GM12874 (cell line): ENCODE results near the gene COLEC12.

Experiments
- TF ChIP-seq, protein P1 (sequence below): IDR thresholded peaks from 2 replicates; pipeline ENCODE4 v1.5.1; 2011; ENCODE audit warnings: low read depth, mild to moderate bottlenecking, control low read depth, low read length, moderate library complexity; ENCODE audit not compliant: insufficient read depth

Gene COLEC12

DNA sequence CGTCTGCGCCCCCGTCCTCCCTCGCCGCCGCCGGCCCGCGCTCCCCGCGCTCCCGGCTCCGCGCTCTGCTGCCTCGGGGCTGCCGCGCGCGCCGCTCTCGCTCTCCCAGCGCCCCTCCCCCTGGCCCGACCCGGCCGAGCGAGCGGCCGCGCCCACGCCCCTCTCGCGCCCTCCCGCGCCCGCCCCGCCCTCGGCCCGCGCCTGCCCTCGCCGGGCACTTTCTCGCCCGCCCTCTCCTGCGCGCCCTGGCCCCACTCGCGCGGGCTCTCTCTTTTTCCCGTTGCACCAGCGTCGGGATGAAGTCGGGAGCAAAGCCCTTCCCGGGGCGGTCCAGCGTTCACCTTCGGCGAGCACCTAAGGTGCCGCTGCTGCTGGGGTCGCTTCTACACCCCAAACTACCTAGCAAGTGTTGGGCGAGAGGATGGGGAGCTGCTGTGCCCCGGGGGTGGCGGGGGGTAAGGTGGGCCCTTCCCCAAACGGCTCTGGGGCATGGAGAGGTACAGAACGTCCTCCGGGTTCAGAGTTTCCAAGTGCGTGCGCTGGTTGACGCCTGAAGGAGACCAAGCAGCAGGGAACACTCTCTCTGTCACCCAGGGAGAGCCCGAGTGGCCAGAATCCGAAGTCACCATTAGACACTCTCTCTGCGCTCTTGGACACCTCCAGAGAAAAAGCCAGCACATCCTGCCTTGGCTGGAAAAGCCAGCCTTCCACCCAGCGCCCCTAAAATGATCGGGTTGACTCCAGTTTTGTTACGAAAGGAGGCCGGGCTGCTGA, at the start of gene COLEC12:
Gene COLEC12 (minus strand): TSS at position 70 of the 774 bp plus-strand sequence. CDS start 187 bp downstream, outside the sequence.
- TF ChIP-seq, protein P1, sequence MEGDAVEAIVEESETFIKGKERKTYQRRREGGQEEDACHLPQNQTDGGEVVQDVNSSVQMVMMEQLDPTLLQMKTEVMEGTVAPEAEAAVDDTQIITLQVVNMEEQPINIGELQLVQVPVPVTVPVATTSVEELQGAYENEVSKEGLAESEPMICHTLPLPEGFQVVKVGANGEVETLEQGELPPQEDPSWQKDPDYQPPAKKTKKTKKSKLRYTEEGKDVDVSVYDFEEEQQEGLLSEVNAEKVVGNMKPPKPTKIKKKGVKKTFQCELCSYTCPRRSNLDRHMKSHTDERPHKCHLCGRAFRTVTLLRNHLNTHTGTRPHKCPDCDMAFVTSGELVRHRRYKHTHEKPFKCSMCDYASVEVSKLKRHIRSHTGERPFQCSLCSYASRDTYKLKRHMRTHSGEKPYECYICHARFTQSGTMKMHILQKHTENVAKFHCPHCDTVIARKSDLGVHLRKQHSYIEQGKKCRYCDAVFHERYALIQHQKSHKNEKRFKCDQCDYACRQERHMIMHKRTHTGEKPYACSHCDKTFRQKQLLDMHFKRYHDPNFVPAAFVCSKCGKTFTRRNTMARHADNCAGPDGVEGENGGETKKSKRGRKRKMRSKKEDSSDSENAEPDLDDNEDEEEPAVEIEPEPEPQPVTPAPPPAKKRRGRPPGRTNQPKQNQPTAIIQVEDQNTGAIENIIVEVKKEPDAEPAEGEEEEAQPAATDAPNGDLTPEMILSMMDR, result no peak

DNA sequence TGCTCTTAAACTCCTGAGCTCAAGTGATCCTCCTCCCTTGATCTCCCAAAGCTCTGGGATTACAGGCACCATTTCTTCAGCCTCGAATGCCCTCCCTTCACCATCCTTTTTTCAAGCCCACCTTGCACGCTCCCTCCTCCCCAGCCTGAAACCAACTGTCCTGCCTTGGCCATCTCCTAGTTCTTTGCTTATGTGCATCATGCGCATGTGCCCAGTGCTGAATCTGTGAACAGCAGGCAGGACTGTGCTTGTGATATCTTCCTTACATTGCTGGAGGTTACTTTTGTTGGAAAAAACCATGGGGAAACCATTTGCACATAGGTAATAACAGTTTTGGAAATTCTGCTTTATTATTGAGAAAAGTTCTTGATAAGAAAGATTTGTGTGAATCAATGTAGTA, 49.5 kb upstream of the COLEC12 start:
- TF ChIP-seq, protein P1, result no peak

DNA sequence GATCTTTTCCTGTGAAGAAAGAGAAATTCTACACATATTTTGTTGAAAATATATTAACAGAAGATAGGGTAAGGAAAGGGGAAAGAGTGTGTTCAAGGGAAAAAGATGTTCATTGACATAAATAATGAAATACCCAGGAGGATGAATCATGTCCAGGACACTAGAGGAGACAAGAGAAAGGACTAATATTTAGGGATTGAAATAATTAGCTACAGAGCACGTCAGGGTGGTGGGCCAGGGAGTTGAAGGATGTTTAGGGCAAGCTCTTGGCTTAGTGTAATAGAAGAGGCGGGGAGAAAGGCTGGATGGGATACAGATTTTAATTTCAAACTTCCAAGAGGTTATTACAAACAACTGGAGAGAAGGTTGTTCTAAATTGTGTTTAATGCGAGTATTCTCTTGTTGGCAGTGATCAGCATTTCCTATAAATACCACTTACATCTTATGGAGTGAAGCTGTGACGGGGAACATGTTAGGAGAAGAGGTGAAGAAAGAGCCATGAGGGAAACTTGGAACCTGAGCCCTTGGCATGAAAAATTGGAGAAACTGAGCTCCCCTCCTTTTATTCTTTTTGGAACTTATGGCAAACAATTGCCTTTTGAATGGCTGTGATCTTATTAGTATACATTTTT, 43.1 kb upstream of the COLEC12 start:
- TF ChIP-seq, protein P1, result no peak

DNA sequence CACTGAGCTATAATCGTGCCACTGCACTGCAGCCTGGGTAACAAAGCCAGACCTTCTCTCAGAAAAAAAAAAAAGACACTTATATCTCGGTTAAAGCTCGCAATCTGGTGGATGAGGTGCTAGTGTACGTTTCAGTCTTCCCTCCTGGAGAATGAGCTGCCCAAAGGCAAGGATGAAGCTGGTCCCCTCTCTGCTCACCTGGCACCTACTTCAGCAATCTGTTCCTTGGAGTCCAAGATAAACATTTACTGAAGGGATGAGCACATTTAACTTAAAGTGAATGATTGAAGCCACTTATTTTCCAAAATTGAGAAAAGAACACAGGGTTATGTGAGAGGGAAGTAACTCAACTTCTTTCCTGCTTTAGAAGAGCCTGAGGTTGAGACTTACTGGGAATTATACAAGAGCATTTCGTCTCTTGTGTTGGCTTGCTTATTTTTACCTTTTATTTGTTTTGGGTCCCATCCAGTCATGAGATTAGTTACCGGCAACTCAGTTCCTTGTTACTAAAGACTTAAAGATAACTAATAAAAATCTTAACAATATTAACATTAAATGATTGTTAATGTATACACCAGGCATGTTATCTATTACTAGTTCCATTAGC, 33.6 kb upstream of the COLEC12 start:
- TF ChIP-seq, protein P1, result no peak

DNA sequence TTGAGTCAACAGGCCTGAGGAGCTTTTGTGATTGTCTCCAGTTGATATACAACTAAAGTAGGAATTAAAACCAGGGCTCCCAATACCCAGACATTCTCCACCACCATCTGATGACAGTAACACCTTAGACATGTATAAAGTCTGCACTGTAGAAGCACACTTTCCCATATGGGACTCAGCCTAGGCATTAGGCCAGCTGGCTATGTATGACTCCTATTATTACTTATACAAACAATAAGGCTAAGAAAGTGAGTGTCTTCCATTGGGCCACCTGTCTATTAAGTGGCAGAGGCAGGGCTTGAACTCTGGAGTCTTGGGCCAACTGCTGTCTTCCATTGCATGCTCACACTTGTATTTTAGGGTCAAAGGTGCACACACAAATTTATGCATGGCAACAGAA, 32.1 kb upstream of the COLEC12 start:
- TF ChIP-seq, protein P1, result no peak

DNA sequence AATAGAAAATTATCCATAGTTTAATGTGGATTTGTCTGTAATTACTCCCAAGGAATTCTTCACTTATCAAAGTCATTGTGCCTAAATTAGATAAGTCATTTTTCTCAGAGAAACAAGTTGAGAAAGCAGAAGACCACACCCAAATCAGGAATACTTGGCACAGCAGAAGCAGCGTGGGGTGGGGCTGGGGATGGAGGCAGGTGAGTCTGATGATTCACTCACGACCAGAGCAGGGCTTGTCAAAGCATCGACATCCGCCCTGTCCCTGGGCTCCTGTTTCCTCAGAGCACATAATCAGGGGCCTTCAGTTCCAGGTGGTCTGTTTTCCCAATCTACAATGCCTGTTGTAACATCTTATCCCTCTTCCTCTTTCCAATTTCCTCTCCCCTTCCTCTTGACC, 31.5 kb upstream of the COLEC12 start:
- TF ChIP-seq, protein P1, result no peak

DNA sequence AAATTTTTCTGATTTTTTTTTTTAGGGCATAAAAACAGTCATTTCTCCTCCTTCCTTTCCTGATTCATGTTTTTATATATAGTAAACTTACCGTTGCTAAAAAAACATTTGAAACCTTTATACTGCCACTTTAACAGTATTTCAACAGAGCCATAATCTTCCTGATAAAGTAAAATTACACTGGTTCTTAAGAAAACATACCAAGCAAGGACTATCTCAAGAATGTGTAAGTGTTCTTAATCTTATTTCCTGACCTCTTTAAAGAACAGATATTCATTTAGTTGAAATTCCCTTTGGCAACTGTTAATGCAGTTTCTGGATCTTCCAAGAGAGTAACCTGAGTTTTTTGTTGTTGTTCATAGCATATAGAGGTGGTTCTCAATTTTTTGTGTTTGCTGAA, 26.6 kb upstream of the COLEC12 start:
- TF ChIP-seq, protein P1, result no peak
